ENCODE measurements around the gene HUNK.

GRCh38 chr21:31930001-31930400 is 57.2 kb downstream of the HUNK start:
- TF ChIP-seq EZH2 (IDR thresholded peaks at IDR 0.05; ENCODE audit: borderline replicate concordance) (no peak), CTCF (IDR thresholded peaks at IDR 0.05; ENCODE audit: poor library complexity) (no peak)
